ENCODE measurements around the gene SRGN. TPM values are rescaled to one million over a fixed set of nuclear protein-coding genes. Genes with fewer than 3 reads are reported as not detected.

Gene SRGN
- total RNA-seq, 1 experiment from 2014 or later: not detected

DNA sequence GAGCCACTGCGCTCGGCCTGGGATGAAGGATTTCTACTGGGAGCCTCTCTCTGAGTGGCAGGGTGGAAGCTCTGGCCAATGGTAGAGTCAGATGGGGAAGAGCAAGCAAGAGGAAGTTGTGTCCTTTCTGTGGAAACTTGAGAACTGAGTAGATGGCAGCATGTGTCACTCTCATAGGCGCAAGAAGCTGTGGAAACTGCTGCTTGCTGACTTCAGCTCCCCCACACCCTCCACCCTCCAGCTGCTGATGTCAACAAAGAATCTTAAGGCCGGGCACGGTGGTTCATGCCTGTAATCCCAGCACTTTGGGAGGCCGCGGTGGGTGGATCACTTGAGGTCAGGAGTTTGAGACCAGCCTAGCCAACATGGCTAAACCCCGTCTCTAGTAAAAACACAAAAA lies 39.8 kb upstream of the SRGN start:
- TF ChIP-seq, protein P1, sequence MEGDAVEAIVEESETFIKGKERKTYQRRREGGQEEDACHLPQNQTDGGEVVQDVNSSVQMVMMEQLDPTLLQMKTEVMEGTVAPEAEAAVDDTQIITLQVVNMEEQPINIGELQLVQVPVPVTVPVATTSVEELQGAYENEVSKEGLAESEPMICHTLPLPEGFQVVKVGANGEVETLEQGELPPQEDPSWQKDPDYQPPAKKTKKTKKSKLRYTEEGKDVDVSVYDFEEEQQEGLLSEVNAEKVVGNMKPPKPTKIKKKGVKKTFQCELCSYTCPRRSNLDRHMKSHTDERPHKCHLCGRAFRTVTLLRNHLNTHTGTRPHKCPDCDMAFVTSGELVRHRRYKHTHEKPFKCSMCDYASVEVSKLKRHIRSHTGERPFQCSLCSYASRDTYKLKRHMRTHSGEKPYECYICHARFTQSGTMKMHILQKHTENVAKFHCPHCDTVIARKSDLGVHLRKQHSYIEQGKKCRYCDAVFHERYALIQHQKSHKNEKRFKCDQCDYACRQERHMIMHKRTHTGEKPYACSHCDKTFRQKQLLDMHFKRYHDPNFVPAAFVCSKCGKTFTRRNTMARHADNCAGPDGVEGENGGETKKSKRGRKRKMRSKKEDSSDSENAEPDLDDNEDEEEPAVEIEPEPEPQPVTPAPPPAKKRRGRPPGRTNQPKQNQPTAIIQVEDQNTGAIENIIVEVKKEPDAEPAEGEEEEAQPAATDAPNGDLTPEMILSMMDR (IDR thresholded peaks at IDR 0.05; ENCODE audit: insufficient read depth in 1 of 2, low read depth in 1 of 2, low read length in 1 of 2, severe bottlenecking in 1 of 2, unreplicated experiment in 1 of 2): no peak
- H3K36me3 ChIP-seq (ENCODE audit: control insufficient read depth, insufficient read depth, low read length): no peaks in the 10 kb centered on the region

DNA sequence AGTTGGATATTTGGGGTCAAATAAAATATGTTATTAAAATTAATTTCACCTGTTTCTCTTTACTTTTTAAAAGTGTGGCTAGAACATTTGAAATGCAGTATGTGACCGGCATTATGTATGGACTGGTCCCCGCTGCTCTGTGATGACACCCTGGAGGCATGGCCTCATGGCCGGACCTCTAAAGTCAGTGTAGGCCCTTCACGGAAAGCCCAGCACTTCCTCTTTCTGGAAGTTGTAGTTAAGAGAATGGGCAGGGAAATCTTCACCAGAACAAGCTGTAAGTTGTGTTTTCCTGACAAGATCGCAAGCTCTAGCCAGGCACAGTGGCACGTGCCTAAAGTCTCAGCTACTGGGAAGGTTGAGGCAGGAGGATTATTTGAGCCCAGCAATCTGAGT lies 38.3 kb upstream of the SRGN start:
- no peaks in the 10 kb centered on the region; the same call in 1 of the 2 replicates for H3K9me3 ChIP-seq
- BruUV-seq (replicated peaks): no TSS peak
- POLR2A ChIA-PET: no interaction called here

More for the DNA sequence above, 39.8 kb upstream of the SRGN start:
- intact Hi-C loops (cut with micrococcal nuclease; ENCODE audit: unreplicated experiment): no loop called here
- Mint-ChIP-seq H3K27me3 (ENCODE audit: insufficient read depth, unreplicated experiment) (peaks cover 11% of the 10 kb centered on the region), H3K27ac (ENCODE audit: unreplicated experiment) (no peak overlapping the region), H3K4me3 (ENCODE audit: unreplicated experiment) (no peak overlapping the region), H3K4me1 (ENCODE audit: low read depth, unreplicated experiment) (no peaks in the 10 kb centered on the region), H3K36me3 (ENCODE audit: insufficient read depth, unreplicated experiment) (no peaks in the 10 kb centered on the region), H3K9me3 (ENCODE audit: unreplicated experiment) (no peaks in the 10 kb centered on the region)
- no peaks in the 10 kb centered on the region for H3K27me3 ChIP-seq (replicated peaks; ENCODE audit: control insufficient read depth, insufficient read depth, low read length)
- H3K4me1 ChIP-seq: no peaks in the 10 kb centered on the region
- no peaks in the 10 kb centered on the region; the same call in 1 of the 2 replicates for H3K9me3 ChIP-seq
- POLR2A ChIA-PET: no interaction called here
- no peak overlapping the region for H3K4me3 ChIP-seq (ENCODE audit: low read depth, low read length)
- no TSS peak for BruUV-seq (replicated peaks)
- CTCF ChIA-PET: no interaction called here
- no peak for DNase-seq

DNA sequence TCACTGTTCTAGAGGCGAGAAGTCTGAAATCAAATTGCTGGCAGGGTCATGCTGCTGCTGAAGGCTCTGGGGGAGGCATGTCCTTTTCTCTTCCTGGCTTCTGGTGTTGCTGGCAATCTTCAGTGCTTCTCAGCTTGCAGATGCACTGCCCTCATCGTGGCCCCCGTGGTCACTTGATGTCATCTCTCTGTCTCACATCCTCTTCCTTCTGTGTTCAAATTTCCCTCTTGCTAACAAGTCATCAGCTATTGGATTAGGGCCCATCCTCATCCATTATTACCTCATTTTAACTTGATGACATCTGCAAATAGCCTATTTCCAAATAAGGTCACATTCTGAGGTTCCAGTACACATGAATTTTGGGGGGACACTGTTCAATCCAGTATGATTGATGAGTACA lies 36.6 kb upstream of the SRGN start:
- Mint-ChIP-seq H3K4me3 (ENCODE audit: unreplicated experiment) (no peak overlapping the region), H3K9me3 (ENCODE audit: unreplicated experiment) (no peaks in the 10 kb centered on the region), H3K27me3 (ENCODE audit: insufficient read depth, unreplicated experiment) (peaks cover 11% of the 10 kb centered on the region), H3K36me3 (ENCODE audit: insufficient read depth, unreplicated experiment) (no peaks in the 10 kb centered on the region), H3K4me1 (ENCODE audit: low read depth, unreplicated experiment) (no peaks in the 10 kb centered on the region), H3K27ac (ENCODE audit: unreplicated experiment) (no peak overlapping the region)
- Histone ChIP-seq H3K4me1 (no peaks in the 10 kb centered on the region), H3K36me3 (ENCODE audit: control insufficient read depth, insufficient read depth, low read length) (no peaks in the 10 kb centered on the region), H3K4me3 (ENCODE audit: low read depth, low read length) (no peak overlapping the region), H3K27me3 (replicated peaks; ENCODE audit: control insufficient read depth, insufficient read depth, low read length) (no peaks in the 10 kb centered on the region), H3K9me3 (no peaks in the 10 kb centered on the region; the same call in 1 of the 2 replicates)
- POLR2A ChIA-PET: no interaction called here
- no peak for DNase-seq
- intact Hi-C loops (cut with micrococcal nuclease; ENCODE audit: unreplicated experiment): no loop called here
- CTCF ChIA-PET: no interaction called here
- no TSS peak for BruUV-seq (replicated peaks)
- TF ChIP-seq, protein P1 (IDR thresholded peaks at IDR 0.05; ENCODE audit: insufficient read depth in 1 of 2, low read depth in 1 of 2, low read length in 1 of 2, severe bottlenecking in 1 of 2, unreplicated experiment in 1 of 2): no peak

More for the DNA sequence above, 38.3 kb upstream of the SRGN start:
- no peaks in the 10 kb centered on the region for H3K4me1 ChIP-seq
- CTCF ChIA-PET: no interaction called here
- H3K36me3 ChIP-seq (ENCODE audit: control insufficient read depth, insufficient read depth, low read length): no peaks in the 10 kb centered on the region
- DNase-seq: no peak
- no peaks in the 10 kb centered on the region for H3K36me3 Mint-ChIP-seq (ENCODE audit: insufficient read depth, unreplicated experiment)
- TF ChIP-seq, protein P1 (IDR thresholded peaks at IDR 0.05; ENCODE audit: insufficient read depth in 1 of 2, low read depth in 1 of 2, low read length in 1 of 2, severe bottlenecking in 1 of 2, unreplicated experiment in 1 of 2): no peak
- H3K27me3 Mint-ChIP-seq (ENCODE audit: insufficient read depth, unreplicated experiment): peaks cover 11% of the 10 kb centered on the region
- no peak overlapping the region for H3K4me3 ChIP-seq (ENCODE audit: low read depth, low read length)
- H3K9me3 Mint-ChIP-seq (ENCODE audit: unreplicated experiment): no peaks in the 10 kb centered on the region
- H3K27ac Mint-ChIP-seq (ENCODE audit: unreplicated experiment): no peak overlapping the region
- intact Hi-C loops (cut with micrococcal nuclease; ENCODE audit: unreplicated experiment): no loop called here
- H3K4me1 Mint-ChIP-seq (ENCODE audit: low read depth, unreplicated experiment): no peaks in the 10 kb centered on the region
- no peak overlapping the region for H3K4me3 Mint-ChIP-seq (ENCODE audit: unreplicated experiment)
- no peaks in the 10 kb centered on the region for H3K27me3 ChIP-seq (replicated peaks; ENCODE audit: control insufficient read depth, insufficient read depth, low read length)

All from Caco-2 (cell line).